Stimulated activated CD8-positive, alpha-beta memory T cell treated with anti-CD3 and anti-CD28 coated beads, Interleukin-4, amount 100 ng/mL, for 1 hour (primary cell): Measurements from ENCODE around the gene MCM9.

Source experiments
- DNase-seq, 2 donors: peaks; one replicate each; pipeline ENCODE4 v3.0.0-alpha.2; 2020; ENCODE audit warnings: low read depth in 2 of 2, low spot score in 1 of 2

MCM9 gene

GRCh38 chr6:118800394-118801071, 134.4 kb downstream of the MCM9 start:
- DNase-seq, result peak; percentile 58 to 66

DNA sequence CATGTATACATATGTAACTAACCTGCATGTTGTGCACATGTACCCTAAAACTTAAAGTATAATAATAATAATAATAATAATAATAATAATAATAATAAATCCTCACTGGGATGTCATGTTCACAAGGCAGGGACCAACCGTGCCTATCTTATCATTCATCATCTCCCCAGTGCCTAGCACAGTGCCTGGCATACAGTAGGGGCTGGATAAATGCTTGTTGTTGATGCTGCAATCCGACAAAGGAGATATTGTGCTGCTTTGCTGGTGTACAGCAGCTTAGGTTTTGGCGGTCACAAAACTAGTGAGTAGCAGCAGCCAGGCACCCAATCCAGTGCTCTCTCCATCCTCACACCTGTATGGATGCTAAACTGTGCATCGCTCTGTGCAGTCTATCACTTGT, 135.1 kb downstream of the MCM9 start:
- no peak for DNase-seq

DNA sequence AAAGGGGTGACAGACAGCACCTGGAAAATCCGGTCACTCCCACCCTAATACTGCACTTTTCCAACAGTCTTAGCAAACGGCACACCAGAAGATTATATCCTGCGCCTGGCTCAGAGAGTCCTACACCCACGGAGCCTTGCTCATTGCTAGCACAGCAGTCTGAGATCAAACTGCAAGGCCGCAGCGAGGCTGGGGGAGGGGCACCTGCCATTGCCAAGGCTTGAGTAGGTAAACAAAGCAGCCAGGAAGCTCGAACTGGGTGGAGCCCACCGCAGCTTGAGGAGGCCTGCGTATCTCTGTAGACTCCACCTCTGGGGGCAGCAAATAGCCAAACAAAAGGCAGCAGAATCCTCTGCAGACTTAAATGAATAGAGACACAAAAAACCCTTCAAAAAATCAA, 138.4 kb downstream of the MCM9 start:
- peak in 1 of 2 donors; percentile 59 for DNase-seq

DNA sequence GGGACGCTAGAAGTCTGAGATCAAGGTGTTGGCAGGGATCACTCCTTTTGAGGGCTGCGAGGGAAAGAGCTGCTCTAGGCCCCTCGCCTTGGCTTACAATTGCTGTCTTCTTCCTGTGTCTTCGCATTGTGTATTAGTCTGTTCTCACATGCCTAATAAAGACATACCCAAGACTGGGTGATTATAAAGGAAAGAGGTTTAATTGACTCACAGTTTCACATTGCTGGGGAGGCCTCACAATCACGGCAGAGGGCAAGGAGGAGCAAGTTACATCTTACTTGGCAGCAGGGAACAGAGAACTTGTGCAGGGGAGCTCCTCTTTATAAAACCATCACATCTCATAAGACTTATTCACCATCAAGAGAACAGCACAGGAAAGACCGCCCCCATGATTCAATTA, 143.5 kb downstream of the MCM9 start:
- DNase-seq, result no peak

DNA sequence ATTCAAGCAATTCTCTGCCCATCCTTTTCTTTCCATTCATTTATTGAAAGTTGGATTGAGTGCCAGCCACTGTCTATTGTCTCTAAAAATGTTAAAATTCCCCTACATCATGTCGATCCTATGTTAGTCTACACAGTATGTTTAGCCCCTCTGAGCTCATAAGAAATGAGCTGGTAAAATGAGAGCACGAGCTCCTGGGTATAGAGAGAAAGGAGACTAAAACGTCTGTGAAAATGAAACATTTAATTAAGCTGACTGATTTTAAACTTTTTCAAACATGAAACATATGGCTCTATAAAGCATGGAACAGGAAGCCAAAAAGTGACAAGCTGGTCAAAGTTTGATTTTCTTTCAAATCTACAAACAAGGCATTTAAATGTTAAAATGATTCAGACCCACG, 145.0 kb downstream of the MCM9 start:
- DNase-seq, result no peak

- no peak for DNase-seq
These were observed 145.5 kb downstream of the MCM9 start for GRCh38 chr6:118789419-118789818.

GRCh38 chr6:118788702-118789101, 146.3 kb downstream of the MCM9 start:
- DNase-seq, result no peak

DNA sequence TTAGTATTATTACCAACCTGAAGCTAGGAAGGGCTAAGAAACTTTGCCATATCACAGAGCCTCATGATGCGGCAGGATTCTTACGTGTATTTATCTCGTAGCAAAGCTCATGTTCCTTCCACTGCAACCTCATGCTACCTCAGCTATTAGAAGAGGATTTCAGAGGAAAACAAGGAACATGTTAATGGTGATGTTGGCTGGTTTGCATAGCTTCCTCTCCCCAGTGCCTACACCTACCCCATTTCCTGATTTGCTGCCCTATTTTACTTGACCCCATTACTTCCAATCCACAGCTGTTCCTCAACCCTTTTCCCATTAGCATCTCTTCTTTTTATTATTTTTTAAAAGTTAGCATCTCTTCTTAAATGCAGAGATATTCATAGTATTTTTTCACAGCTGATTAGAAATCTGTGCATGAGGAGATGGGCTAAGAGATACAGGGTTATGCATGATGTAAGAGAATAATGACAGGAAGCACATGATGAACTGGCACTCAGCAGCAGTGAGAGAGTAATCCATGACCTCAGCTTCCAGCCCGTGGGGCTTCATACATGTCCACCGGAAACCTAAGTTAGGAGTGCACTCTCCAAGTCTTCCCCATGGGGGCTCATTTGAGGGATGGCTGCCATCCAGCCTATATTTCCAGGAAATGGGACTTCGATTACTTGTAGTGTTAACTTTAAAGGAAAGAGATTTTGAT, 147.1 kb downstream of the MCM9 start:
- no peak for DNase-seq

DNA sequence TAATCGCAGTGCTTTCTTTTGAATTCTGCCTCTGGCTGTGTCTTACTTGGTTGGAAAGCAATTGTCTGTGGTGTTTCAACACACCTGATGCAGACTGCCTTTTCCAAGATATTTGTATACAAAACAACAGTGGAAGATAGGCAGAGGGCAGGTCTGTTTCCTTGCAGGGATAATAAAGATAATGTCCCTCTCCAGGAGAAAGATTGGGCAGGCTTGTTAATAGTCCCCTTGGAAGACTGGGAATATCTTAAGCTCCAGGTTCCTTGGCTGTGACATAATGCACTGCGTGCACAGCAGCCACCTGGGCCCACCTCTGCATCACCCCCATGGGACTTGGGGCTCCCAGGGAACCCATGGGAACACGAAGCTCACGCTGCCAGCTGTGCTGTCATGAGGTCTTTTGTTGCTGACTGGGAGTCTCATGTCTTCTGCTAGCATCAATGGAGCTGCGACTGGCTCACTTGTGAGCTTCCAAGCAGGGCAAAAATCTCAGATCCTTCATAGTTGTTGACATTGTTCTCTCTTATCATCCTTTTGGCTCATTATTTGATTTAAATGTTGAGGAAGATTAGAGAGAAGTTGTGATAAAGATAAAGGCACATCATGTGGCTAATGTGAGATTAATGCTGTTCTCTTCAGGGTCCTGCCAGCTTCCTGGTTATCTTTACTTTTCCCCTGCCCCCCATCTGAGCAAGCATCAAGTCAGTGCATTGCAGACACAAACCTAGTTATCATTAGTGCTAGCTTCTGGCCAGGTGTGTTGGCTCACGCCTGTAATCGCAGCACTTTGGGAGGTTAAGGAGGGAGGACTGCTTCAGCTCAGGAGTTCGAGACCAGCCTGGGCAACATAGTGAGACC, 148.1 kb downstream of the MCM9 start:
- DNase-seq, result no peak

GRCh38 chr6:118785601-118786000, 149.4 kb downstream of the MCM9 start:
- no peak for DNase-seq

- no peak for DNase-seq
These were observed 150.3 kb downstream of the MCM9 start for GRCh38 chr6:118784641-118785164.

DNA sequence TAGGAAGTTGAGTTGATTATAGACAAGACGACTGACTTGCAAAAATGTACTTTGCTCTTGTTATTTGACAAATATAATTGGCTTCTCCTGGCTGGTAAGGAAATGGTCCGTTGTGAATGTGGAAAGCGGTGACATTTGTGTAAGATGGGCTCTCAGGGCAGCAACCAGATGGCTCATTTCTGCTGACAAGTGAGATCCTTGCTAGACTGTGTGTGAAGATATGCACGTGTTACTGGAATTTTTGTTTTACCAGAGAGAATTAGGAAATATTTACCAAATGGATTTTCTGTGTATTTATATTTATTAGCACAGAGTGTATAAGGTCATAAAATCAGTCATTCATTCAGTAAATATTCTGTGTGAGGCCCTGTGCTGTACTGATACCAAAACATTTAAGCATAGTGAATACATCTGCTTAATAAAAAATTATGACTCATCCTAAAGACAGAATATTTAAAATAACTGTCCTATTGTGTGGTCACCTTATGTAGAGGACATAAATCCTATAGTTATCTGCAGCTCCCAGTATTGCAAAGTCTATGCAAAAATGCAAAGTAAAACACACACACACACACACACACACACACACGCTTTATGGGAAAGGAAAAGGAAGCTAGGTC, 150.9 kb downstream of the MCM9 start:
- no peak for DNase-seq

- DNase-seq, result no peak
These were observed 152.3 kb downstream of the MCM9 start for GRCh38 chr6:118782651-118783050.

GRCh38 chr6:118781897-118782296, 153.1 kb downstream of the MCM9 start:
- no peak for DNase-seq

DNA sequence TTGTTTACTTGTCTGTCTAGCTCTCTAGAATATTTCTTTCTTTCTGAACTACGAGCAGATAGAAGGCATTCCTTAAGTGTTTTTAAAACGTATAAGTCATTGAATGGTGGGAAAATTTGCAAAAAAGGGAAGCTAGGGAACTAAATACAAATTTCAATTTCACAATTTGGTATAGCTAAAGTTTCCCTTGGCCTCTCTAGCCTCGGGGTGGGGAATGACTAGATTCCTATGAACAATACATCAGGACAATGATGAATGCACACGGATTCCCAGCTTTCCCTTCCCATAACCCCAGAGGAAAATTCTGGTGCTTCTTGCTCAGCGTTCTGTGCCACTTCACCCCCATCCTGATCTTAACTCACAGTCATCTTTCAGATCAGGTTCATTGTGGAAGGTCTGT, 154.3 kb downstream of the MCM9 start:
- no peak for DNase-seq

DNA sequence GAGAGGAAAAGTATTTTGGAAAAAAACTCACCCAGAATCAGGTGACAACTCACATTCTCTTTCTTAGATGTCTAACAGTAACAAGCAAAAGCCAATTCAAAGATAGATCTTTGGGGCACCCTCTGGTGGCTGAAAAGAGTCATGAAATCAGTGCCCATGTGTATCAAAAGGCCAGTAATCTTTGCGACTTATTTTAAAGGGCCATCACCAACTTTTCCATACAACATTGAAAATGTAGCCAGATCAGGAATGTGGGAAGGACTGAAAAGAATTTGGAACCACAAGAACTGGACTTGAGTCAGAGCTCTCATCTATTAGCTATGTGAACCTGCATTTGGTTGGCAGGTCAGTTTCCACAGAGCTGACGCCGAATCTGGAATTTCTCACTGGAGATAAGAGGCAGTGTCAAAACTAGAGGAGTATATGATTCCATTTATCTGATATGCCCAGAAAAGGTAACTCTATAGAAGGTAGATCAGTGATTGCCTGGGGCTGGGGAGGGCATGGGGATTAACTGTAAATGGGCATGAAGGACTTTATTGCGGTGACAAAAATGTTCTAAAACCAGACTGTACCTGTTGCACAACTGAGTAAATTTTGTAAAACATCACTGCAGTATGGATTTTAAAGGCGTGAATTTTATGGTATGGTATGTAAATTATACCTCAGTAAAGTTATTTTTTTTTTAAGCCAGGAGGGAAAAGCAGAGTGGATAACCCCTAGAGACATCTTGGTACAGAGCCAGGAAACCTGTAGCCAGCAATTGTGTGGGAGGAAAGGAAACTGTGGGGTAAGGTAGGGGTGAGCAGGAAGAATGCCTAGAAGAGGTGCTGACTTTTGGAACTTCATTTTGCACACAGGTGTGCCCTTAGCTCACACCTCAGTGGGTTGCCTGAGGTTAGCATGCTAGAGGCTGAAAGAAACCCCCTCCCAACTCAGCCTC, 158.1 kb downstream of the MCM9 start:
- DNase-seq, result peak in 1 of 2 donors; percentile 36

DNA sequence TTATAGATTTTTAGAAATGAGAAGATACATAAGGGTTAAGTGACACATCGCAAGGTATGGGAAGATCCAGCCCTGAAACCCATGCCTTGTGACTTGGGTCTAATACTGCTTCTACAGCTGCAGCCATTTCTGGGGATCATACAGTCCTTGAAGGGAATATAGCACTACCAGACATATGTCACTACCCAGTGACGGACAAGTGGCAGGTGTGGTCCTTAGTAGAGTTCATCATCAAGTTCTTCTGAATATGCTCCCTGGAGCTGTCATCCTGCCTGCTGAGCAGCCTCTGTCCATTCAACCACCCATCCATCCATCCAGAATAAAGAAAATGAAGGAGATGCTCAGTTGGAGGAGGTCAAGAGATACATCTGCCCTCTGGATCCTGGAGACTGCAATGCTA, 159.6 kb downstream of the MCM9 start:
- no peak for DNase-seq

- no peak for DNase-seq
These were observed 160.4 kb downstream of the MCM9 start for GRCh38 chr6:118774581-118774980.

DNA sequence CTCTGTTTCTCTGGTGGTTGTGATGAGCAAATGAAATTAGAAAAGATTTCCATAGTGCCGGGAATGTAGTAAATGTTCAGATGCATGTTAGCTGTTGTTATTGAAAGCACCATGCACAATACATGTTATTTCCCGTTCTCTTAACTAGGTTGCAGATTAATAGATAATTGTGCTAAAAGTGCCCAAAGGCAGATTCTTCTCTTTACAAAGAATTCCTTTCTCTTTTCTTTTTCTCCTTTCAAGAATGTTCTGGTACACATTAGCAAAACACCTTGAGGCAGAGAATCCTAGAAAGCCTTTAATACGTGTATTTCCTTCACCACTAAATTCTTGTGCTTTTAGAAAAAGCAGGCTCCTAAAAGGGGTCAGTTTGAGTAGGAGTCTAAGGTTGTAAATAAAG, 162.1 kb downstream of the MCM9 start:
- DNase-seq, result no peak

DNA sequence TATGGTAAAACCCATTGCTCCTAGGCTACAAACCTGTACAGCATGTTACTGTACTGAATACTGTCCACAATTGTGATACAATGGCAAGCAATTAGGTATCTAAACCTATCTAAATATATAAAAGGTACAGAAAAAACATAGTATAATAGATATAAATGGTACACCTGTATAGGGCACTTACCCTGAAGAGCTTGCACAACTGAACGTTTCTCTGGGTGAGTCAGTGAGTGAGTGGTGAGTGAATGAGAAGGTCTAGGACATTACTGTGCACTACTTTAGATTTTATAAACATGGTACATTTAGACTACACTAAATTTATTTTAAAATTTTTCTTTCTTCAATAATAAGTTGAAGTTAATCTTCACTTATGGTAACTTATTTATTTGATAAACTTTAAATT, 163.7 kb downstream of the MCM9 start:
- DNase-seq, result no peak
